Astrocyte of the spinal cord (primary cell): ENCODE measurements around the gene NDFIP2.

ENCODE experiments used
- DNase-seq: peaks from one replicate; pipeline ENCODE4 v3.0.0; 2011; ENCODE audit warnings: low read depth, low spot score
- H3K4me3 ChIP-seq: 2 replicates; pipeline ENCODE4 v1.5.1; 2011; ENCODE audit warnings: low read depth, mild to moderate bottlenecking, low read length, moderate library complexity
- CTCF ChIP-seq: IDR thresholded peaks from 2 replicates; pipeline ENCODE4 v1.5.1; 2012; ENCODE audit warnings: low read depth, mild to moderate bottlenecking, low read length, inconsistent platforms
- in situ Hi-C: cut with HindIII; loops from 2 replicates; pipeline ENCODE4 v1.10.0; 2017; ENCODE audit warnings: low sequenced_read_pairs

The NDFIP2 gene

DNA sequence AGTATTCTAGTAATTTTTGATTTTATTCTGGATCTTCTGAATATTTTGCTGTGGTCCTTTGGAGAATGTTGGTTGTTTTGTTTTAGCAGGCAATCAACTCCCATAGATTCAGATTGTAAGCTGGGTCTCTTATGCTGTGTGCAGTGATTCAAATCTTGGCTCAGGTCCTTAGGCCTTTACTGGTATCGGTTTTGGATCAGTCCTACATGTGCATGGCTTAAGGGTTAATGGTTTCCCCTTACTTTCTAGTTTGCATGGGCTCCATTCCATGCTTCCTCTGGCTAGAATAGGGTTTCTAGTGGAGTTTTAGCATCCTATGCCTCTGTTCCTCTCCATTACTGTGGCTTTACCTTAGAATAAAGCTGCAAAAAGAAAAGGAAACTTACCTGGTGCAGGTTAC, 16.1 kb downstream of the NDFIP2 start:
- H3K4me3 ChIP-seq: no peak overlapping the region
- in situ Hi-C loops: no loop called here
- no peak for TF ChIP-seq CTCF
- DNase-seq: no peak

- no peak for TF ChIP-seq CTCF
- in situ Hi-C loops: no loop called here
Observed at GRCh38 chr13:79497852-79498251, 16.9 kb downstream of the NDFIP2 start.

DNA sequence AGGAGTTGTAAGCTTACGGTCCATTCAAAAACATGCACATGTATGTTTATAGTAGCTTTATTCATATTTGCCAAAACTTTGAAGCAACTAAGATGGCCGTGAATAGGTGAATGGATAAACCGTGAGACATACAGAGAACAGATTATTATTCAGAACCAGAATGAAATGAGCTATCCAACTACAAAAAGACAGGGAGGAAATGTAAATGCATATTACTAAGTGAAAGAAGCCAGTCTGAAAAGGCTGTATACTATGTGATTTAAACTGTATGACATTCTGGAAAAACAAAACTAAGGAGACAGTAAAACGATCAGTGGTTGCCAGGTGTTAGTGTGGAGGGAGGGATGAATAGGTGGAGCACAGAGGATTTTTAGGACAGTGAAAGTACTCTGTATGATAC, 19.9 kb downstream of the NDFIP2 start:
- no peak for DNase-seq
- TF ChIP-seq CTCF: no peak
- no peak overlapping the region for H3K4me3 ChIP-seq
- in situ Hi-C loops: no loop called here

More at GRCh38 chr13:79497852-79498251, 16.9 kb downstream of the NDFIP2 start:
- DNase-seq: no peak
- no peak overlapping the region for H3K4me3 ChIP-seq

DNA sequence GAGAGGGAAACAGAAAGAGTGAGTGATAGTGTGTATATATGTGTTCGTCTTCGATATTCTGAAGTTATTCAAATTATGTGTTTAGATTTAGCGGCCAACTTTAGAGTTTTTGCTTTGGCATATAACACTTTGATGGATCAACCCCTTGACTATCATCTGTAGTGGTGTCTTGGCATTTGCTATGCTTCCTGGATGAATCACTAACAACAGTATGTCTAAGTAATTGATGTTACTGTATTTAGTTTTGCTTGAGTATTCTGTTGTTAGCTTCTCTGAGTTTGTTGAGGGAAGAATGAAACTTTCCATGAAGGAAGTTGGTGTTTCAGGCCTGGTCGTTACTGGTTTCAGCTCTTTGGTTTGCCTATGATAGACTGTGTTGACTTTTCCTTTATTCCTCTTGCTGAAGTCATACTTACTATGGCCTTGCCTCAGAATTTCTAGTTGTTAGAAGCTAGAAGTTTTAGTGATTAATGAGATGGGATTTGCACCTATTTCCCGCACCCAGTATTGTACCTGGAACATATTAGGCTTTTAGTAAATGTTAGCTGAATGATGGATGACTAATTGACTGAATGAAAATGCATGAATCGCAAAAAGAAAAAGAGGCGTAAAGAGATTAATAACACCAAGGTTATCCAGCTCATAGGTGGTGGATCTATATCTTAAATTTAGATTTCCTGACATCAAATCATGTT, 20.7 kb downstream of the NDFIP2 start:
- in situ Hi-C loops: no loop called here
- no peak overlapping the region for H3K4me3 ChIP-seq
- no peak for DNase-seq
- no peak for TF ChIP-seq CTCF

DNA sequence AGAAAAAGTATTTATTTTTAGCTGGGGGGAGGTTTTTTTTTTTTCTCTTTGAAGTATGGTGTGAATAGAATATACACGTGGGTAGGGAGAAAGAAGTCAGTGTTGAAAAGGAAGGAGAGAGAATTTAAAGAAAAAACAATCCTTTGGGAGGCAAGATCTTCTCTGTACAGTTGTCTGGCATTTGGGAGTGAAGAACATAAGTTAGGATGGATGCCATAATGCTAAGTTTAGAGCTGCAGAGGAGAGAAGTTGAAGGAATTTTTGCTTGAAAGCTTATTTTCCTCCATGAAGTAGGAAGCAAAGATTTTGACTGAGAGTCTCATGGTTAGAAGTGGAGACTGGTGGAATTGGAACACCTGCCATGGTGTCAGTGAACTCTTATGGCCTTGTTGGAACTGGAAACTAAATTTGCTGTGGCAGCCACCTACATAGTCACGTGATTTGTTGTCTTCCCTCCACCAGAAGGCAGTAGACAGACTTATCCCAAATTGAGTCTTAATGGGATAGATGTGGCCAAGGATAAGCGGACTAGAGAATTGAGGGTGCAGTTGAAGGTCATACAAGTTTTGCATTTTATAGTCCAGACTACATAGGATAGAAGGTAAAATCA, 22.0 kb downstream of the NDFIP2 start:
- DNase-seq: no peak
- no peak overlapping the region for H3K4me3 ChIP-seq
- in situ Hi-C loops: no loop called here
- TF ChIP-seq CTCF: no peak

GRCh38 chr13:79503473-79504017, 22.6 kb downstream of the NDFIP2 start:
- H3K4me3 ChIP-seq: no peak overlapping the region
- DNase-seq: no peak
- TF ChIP-seq CTCF: no peak
- in situ Hi-C loops: no loop called here
